Thoracic aorta (tissue), 2 donors: ENCODE results near the gene LCNL1. TPM values are rescaled to one million over a fixed set of nuclear protein-coding genes. Genes with fewer than 3 reads are reported as not detected.
"Not testable (repeated sequence)": the region's sequence is repeated elsewhere in the genome, so short reads cannot be mapped to it uniquely, and the experiment has no call there.

Experiments
- ATAC-seq: fragments of 150-250 bp; one replicate; pipeline ENCODE4 v1.8.0; 2017; ENCODE audit warnings: low read depth; ENCODE audit not compliant: insufficient number of reproducible peaks, low FRiP score
- DNase-seq: peaks from one replicate; pipeline ENCODE4 v3.0.0-alpha.2; 2020; ENCODE audit warnings: low spot score
- H3K27ac ChIP-seq, 2 donors: fragments of 200-600 bp; sonication (generic); 1 replicate in 1 of 2; 2 replicates in 1 of 2; pipeline ENCODE4 v1.5.1; 2016; ENCODE audit warnings: mild to moderate bottlenecking in 2 of 2, moderate library complexity in 2 of 2
- H3K27me3 ChIP-seq: fragments of 200-600 bp; sonication (generic); replicated peaks from 2 replicates; pipeline ENCODE4 v1.6.0; 2016; ENCODE audit warnings: mild to moderate bottlenecking; ENCODE audit not compliant: insufficient read depth
- H3K36me3 ChIP-seq: fragments of 200-600 bp; sonication (generic); one replicate; pipeline ENCODE4 v1.5.1; 2016
- H3K4me1 ChIP-seq, 2 donors: fragments of 200-600 bp; sonication (generic); 1 replicate in 1 of 2; 2 replicates in 1 of 2; pipeline versions ENCODE4 v1.5.1 to v1.6.0; 2016; ENCODE audit warnings: low read depth in 2 of 2, mild to moderate bottlenecking in 1 of 2; ENCODE audit not compliant: control insufficient read depth in 1 of 2
- H3K4me3 ChIP-seq: fragments of 200-600 bp; sonication (generic); 2 replicates; pipeline ENCODE4 v1.5.1; 2016; ENCODE audit warnings: mild to moderate bottlenecking
- H3K9me3 ChIP-seq: fragments of 200-600 bp; sonication (generic); 2 replicates; pipeline ENCODE4 v1.5.1; 2016
- total RNA-seq, 2 donors: library from RNA; depleted of rRNA; stranded (reverse); fragments of >200 nt; gene quantifications; one replicate each; pipeline versions ENCODE4 v1.1.0 to v1.2.3, GENCODE V29; 2016
- TF ChIP-seq, protein P1 (sequence below): fragments of 200-600 bp; sonication (generic); IDR thresholded peaks from one replicate; pipeline ENCODE4 v1.5.1; 2019; ENCODE audit warnings: antibody characterized with exemption

Gene LCNL1
- total RNA-seq, 2 donors from 2014 or later, result not detected

DNA sequence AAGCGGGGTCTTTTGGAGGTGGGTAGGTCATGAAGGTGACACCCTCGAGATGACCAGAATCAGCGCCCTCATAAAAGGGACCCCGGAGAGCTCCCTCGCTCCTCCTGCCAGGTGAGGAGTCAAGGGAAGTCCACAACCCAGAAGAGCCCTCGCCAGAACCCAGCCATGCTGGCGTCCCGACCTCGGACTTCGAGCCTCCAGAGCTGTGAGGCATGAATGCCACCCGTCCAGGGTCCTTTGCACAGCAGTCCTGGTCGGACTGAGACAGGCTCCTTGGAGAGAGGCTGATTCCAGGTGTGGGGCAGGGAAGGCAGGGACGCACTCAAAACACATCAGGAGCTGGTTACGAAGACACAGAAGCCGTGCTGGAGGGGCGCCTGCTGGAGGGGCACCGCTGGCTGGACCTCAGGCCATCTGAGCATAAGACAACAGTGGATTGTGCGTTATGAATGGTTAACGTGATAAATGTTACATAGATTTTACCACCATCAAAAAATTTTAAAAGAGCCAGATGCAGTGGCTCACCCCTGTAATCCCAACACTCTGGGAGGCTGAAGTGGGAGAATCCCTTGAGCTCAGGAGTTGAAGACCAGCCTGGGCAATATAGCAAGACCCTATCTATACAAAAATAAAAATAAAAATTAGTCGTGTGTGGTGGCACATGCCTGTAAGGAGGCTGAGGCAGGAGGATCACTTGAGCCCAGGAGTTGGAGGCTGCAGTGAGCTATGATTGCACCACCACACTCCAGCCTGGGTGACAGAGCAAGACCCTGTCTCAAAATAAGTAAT lies 19.3 kb downstream of the LCNL1 start:
- Histone ChIP-seq H3K4me1 (peaks cover 0 to under 1% of the 10 kb centered on the region in 2 donors), H3K27ac (no peak overlapping the region), H3K36me3 (no peaks in the 10 kb centered on the region), H3K27me3 (no peaks in the 10 kb centered on the region), H3K9me3 (no peaks in the 10 kb centered on the region), H3K4me3 (no peak overlapping the region)
- TF ChIP-seq, protein P1, sequence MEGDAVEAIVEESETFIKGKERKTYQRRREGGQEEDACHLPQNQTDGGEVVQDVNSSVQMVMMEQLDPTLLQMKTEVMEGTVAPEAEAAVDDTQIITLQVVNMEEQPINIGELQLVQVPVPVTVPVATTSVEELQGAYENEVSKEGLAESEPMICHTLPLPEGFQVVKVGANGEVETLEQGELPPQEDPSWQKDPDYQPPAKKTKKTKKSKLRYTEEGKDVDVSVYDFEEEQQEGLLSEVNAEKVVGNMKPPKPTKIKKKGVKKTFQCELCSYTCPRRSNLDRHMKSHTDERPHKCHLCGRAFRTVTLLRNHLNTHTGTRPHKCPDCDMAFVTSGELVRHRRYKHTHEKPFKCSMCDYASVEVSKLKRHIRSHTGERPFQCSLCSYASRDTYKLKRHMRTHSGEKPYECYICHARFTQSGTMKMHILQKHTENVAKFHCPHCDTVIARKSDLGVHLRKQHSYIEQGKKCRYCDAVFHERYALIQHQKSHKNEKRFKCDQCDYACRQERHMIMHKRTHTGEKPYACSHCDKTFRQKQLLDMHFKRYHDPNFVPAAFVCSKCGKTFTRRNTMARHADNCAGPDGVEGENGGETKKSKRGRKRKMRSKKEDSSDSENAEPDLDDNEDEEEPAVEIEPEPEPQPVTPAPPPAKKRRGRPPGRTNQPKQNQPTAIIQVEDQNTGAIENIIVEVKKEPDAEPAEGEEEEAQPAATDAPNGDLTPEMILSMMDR, result no peak
- no peak for DNase-seq
- no peak for ATAC-seq

DNA sequence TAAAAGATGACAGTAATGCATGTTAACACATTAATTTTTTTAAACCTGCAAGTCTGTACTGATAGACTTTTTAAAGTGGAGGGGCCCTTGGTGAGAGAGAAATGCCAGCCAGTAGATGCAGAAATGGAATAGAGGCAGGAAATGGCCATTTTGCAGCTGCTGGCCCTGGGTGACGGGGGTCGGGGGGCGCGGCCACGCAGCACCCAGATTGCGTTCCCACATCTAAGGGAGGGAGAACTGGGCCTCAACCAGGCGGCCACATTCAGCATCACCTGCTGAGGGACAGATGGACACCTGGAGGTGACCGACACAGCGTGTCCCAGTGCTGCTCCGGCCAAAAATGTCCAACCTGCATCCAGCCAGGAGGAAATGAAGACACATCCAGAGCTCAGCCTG lies 19.9 kb downstream of the LCNL1 start:
- ATAC-seq, result no peak
- no peak for DNase-seq
- Histone ChIP-seq H3K27me3 (no peaks in the 10 kb centered on the region), H3K9me3 (no peaks in the 10 kb centered on the region), H3K27ac (no peak overlapping the region), H3K36me3 (no peaks in the 10 kb centered on the region), H3K4me3 (no peak overlapping the region), H3K4me1 (no peaks in the 10 kb centered on the region)
- TF ChIP-seq, protein P1, result no peak

DNA sequence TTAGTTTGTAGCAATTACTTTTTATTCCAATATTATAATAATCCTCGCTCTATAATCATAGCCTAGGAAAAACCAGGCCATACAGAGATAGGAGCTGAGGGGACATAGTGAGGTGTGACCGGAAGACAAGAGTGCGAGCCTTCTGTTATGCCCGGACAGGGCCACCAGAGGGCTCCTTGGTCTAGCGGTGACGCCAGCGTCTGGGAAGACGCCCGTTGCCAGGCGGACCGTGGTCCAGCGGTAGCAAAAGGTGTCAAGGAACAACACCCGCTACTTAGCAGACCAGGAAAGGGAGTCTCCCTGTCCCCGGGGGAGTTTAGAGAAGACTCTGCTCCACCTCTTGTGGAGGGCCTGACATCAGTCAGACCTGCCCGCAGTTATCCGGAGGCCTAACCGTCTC lies 21.5 kb downstream of the LCNL1 start:
- H3K4me3 ChIP-seq, H3K27me3 ChIP-seq, ATAC-seq, H3K27ac ChIP-seq, H3K4me1 ChIP-seq, H3K36me3 ChIP-seq, DNase-seq, H3K9me3 ChIP-seq: not testable (repeated sequence)

DNA sequence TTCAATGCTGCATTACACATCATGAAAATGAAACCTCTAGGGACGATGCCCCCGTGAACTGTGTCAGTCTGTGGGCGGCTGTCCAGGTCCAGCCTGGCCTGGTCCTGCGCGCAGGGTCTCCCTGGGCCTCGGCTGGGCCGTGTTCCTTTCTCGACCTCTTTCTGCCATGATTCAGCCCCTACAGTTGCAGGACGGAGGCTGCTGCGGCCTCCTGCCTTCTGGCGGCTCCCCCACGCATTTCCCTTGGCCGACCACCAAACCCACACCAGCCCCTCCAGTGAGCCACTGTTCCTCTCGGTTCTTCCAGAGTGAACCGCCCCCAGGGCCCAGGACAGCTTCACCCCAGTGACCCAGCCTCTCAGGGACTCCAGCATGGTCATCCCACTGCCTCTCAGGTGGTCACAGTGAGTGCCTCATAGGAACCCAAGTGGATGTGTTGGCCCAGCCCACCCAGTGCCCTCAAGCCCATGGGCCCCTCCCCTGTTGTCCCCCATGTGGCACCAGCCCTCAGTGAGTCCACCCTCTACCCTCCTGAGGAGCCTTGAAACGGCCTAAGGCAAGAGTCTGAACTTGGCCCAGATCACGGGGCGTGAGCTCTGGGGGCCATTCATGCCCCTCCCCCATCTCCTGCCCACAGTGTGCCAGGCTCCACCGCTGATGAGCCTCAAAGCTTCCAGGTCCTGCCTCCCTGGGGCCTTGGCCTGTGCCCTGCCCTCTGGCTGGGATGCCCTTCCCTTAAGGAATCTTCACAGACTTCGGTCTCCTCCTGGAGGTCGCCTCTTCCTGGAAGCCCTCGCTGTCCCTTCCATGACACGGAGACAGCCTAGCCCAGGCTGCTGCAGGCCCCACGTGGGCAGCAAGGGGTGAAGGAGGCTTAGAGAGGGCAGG lies 23.6 kb downstream of the LCNL1 start:
- no peaks in the 10 kb centered on the region for H3K27me3 ChIP-seq
- ATAC-seq, result no peak
- TF ChIP-seq, protein P1, result no peak
- peaks cover 9% of the 10 kb centered on the region for H3K36me3 ChIP-seq
- no peak overlapping the region for H3K27ac ChIP-seq
- H3K4me3 ChIP-seq, result no peak overlapping the region
- DNase-seq, result no peak
- no peaks in the 10 kb centered on the region for H3K4me1 ChIP-seq
- no peaks in the 10 kb centered on the region for H3K9me3 ChIP-seq

DNA sequence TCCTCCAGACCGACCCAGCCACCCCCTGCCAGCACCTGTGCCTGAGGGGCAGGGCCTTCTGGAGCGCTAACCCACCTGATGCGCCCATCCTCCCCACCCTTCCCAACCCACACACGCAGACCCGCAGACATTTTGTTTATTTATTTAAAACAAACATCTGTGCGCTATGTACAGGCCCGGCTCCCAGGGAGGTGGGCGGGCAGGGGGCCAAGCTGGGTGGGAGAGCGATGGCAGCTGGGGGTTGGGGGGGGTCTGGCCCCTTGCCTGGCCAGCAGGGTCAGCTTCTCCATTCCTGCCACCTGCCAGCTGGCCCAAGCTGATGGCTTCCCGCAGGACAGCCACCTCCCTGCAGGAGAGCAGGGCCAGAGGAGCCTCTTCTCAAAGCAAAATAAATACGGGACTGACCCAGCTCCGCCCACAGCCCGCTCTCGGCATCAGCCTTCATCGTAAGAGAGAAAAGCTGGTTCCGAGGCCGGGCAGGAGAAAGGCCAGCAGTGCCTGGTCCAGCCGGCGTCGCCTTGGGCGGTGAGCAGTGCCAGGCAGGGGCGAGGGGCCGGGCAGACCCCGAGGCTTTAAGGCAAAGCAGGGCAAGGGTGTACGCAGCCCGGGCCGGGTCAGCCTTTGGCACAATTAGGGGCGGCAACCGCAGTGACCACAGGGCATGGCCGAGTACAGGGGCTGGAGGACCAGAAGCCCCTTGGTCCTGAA lies 24.5 kb downstream of the LCNL1 start:
- TF ChIP-seq, protein P1, result no peak
- DNase-seq, result no peak

More for the DNA sequence above, 24.5 kb downstream of the LCNL1 start:
- no peaks in the 10 kb centered on the region for H3K27me3 ChIP-seq
- no peaks in the 10 kb centered on the region for H3K4me1 ChIP-seq
- H3K36me3 ChIP-seq, result peaks cover 12% of the 10 kb centered on the region
- ATAC-seq, result no peak
- H3K9me3 ChIP-seq, result no peaks in the 10 kb centered on the region
- no peak overlapping the region for H3K27ac ChIP-seq
- no peak overlapping the region for H3K4me3 ChIP-seq
